B cell (primary cell): ENCODE results near the gene PMVK. TPM values are rescaled to one million over a fixed set of nuclear protein-coding genes. Genes with fewer than 3 reads are reported as not detected.

Experiments used
- ATAC-seq: fragments of 200-7000 bp; cut with Tn5 transposase; one replicate; pipeline ENCODE4 v1.10.0; 2021; ENCODE audit warnings: low read depth, mild to moderate bottlenecking, moderate number of reproducible peaks, moderate library complexity
- CTCF ChIA-PET: fragments of 350-600 bp; sonication (Branson Sonifier 250); formaldehyde crosslinking; loops from one replicate; lab custom pipeline; 2021; ENCODE audit warnings: antibody characterized with exemption, inconsistent platforms; lab: Charles Lee
- POLR2A ChIA-PET: fragments of 350-600 bp; sonication (Branson Sonifier 250); formaldehyde crosslinking; loops from one replicate; lab custom pipeline; 2021; ENCODE audit warnings: antibody characterized with exemption; lab: Charles Lee
- DNase-seq: peaks from one replicate; pipeline ENCODE4 v3.0.0; 2013
- H2AFZ ChIP-seq: 2 replicates; pipeline ENCODE4 v1.6.1; 2012; ENCODE audit warnings: mild to moderate bottlenecking, low read depth, low read length; ENCODE audit not compliant: insufficient read depth, poor library complexity, severe bottlenecking
- H3K27ac ChIP-seq, 2 donors: 1 replicate in 1 of 2; 2 replicates in 1 of 2; pipeline ENCODE4 v1.5.1; 2012 to 2013; ENCODE audit warnings: low read length in 2 of 2, mild to moderate bottlenecking in 2 of 2, moderate library complexity in 1 of 2
- H3K27me3 ChIP-seq, 4 experiments: fragments of 200-600 bp in 1 of 4; sonication (generic) in 1 of 4; replicated peaks in 1 of 4; 1 replicate in 2 of 4; 2 replicates in 2 of 4; pipeline versions ENCODE4 v1.6.1 to v1.7.0; 2013 to 2016; ENCODE audit warnings: low read length in 3 of 4, mild to moderate bottlenecking in 2 of 4, mixed read lengths in 1 of 4, moderate library complexity in 1 of 4; ENCODE audit not compliant: insufficient read depth in 4 of 4, control insufficient read depth in 3 of 4; ENCODE audit errors: control extremely low read depth in 1 of 4
- H3K36me3 ChIP-seq, 2 experiments: replicated peaks in 1 of 2; 1 replicate in 1 of 2; 2 replicates in 1 of 2; pipeline versions ENCODE4 v1.6.1 to v1.7.1; 2013; ENCODE audit warnings: low read length in 1 of 2; ENCODE audit not compliant: insufficient read depth in 2 of 2, control insufficient read depth in 1 of 2; ENCODE audit errors: control extremely low read depth in 1 of 2, extremely low read depth in 1 of 2
- H3K4me1 ChIP-seq, 2 donors: fragments of 200-600 bp in 1 of 2; sonication (generic) in 1 of 2; 1 replicate in 1 of 2; 2 replicates in 1 of 2; pipeline versions ENCODE4 v1.5.1 to v1.6.1; 2013 to 2017; ENCODE audit warnings: low read length in 2 of 2; ENCODE audit not compliant: control insufficient read depth in 2 of 2, insufficient read depth in 2 of 2
- H3K4me2 ChIP-seq: replicated peaks from 2 replicates; pipeline ENCODE3; 2012; ENCODE audit warnings: mild to moderate bottlenecking, low read depth, low read length; ENCODE audit not compliant: poor library complexity, severe bottlenecking
- H3K4me3 ChIP-seq, 5 experiments: fragments of 200-600 bp in 1 of 5; sonication (generic) in 1 of 5; 1 replicate in 3 of 5; 2 replicates in 2 of 5; pipeline versions ENCODE4 v1.5.1 to v1.7.0; 2011 to 2016; ENCODE audit warnings: low read length in 4 of 5, mild to moderate bottlenecking in 4 of 5, low read depth in 2 of 5, control low read depth in 1 of 5, moderate library complexity in 1 of 5; ENCODE audit not compliant: insufficient read depth in 1 of 5; ENCODE audit errors: control extremely low read depth in 1 of 5, extremely low read depth in 1 of 5
- H3K79me2 ChIP-seq: fragments of 200-600 bp; sonication (generic); one replicate; pipeline ENCODE4 v1.6.0; 2016; ENCODE audit warnings: low read length; ENCODE audit not compliant: control insufficient read depth, insufficient read depth
- H3K9ac ChIP-seq: fragments of 200-600 bp; sonication (generic); 2 replicates; pipeline ENCODE4 v1.6.1; 2017; ENCODE audit warnings: mild to moderate bottlenecking, low read length, moderate library complexity
- H3K9me3 ChIP-seq, 3 donors: one replicate each; pipeline versions ENCODE4 v1.6.1 to v1.7.1; 2013; ENCODE audit warnings: low read length in 2 of 3; ENCODE audit not compliant: control insufficient read depth in 2 of 3, insufficient read depth in 1 of 3; ENCODE audit errors: control extremely low read depth in 1 of 3
- H4K20me1 ChIP-seq: 2 replicates; pipeline ENCODE4 v1.6.0; 2012; ENCODE audit warnings: mild to moderate bottlenecking, low read length; ENCODE audit not compliant: insufficient read depth, control insufficient read depth, poor library complexity, severe bottlenecking
- H3K27ac Mint-ChIP-seq: one replicate; pipeline ENCODE4 v1.8.0; 2021; ENCODE audit warnings: mixed read lengths
- H3K27me3 Mint-ChIP-seq: one replicate; pipeline ENCODE4 v1.8.0; 2021; ENCODE audit warnings: mixed read lengths
- H3K4me1 Mint-ChIP-seq: one replicate; pipeline ENCODE4 v1.8.0; 2021; ENCODE audit warnings: mixed read lengths
- H3K4me3 Mint-ChIP-seq: one replicate; pipeline ENCODE4 v1.8.0; 2021; ENCODE audit warnings: mixed read lengths
- H3K9me3 Mint-ChIP-seq: one replicate; pipeline ENCODE4 v1.8.0; 2022; ENCODE audit warnings: mixed read lengths; ENCODE audit not compliant: insufficient read depth
- EZH2 ChIP-seq: IDR thresholded peaks from 2 replicates; pipeline ENCODE4 v1.6.1; 2012; ENCODE audit warnings: borderline replicate concordance, low read depth, mild to moderate bottlenecking, moderate library complexity, low read length; ENCODE audit not compliant: insufficient read depth, poor library complexity, severe bottlenecking
- WGBS: methylation state at CpG from one replicate; pipeline ENCODE4 v1.1.5; 2013; ENCODE audit warnings: missing lambda C conversion rate; ENCODE audit not compliant: insufficient coverage; 5-methylcytosine and 5-hydroxymethylcytosine counted together
- intact Hi-C: fragments of 100-400 bp; cut with micrococcal nuclease; formaldehyde crosslinking; loops from one replicate; pipeline ENCODE4 v1.10.0; 2022
- polyA plus RNA-seq: library from polyadenylated mRNA; depleted of rRNA; stranded (reverse); fragments of >200 nt; gene quantifications from 2 replicates; pipeline ENCODE4 v1.2.3, GENCODE V29; 2012
- total RNA-seq, 2 donors: library from RNA; stranded (reverse); fragments of 120-200 nt in 1 of 2; gene quantifications; 1 replicate in 1 of 2; 2 replicates in 1 of 2; pipeline versions ENCODE4 v1.2.3 to v1.2.4, GENCODE V29; 2013 to 2022
- TF ChIP-seq, protein P1 (sequence below): fragments of 200-600 bp; IDR thresholded peaks from one replicate; pipeline ENCODE4 v1.8.0; 2022; ENCODE audit warnings: antibody characterized with exemption, mild to moderate bottlenecking

Gene PMVK
- total and polyA plus RNA-seq, 2 donors (not counting 1 experiment from before 2014, with no cell fraction given) = 15.0 to 15.4 TPM

DNA sequence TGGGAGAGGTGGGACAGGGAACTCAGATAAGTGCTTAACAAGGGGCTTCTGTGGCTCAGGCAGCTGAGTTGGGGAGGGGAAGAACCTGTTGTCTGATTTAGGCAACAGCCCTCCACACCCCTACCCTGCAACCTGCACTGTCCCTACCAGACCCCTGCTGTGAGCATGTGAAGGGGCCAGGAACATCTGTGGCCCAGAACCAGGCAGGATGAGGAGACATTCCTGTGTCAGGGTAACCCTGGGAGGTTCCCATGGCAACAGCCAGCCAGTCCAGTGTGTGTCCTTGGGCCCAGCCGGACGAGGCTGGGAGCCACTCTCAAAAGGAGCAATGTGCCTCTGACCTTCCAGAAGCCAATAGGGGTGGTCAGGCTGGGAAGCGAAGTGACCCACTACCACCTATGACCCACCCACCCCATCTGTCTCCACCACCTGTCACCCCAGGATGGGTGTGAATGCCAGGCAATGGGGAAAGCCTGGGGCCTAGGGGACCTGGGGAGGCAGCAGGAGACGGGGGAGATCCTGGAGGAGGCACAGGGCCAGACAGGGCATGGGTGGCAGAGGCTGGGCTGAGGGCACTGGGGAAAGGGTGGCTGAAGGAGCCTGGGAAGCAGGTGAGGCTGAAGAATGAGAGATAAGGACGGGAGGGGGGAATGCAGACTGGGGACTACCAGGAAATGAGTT lies 5.0 kb upstream of the PMVK start:
- Mint-ChIP-seq H3K27me3 (no peaks in the 10 kb centered on the region), H3K9me3 (no peaks in the 10 kb centered on the region), H3K4me1 (peaks cover 77% of the 10 kb centered on the region), H3K27ac (peak overlapping the region; percentile 74), H3K4me3 (peak overlapping the region; percentile 45)
- WGBS = 52% methylated on average over 4 of the region's 5 CpGs
- no peaks in the 10 kb centered on the region for H3K9me3 ChIP-seq
- H4K20me1 ChIP-seq = peaks cover 19% of the 10 kb centered on the region
- H3K4me1 ChIP-seq = peaks cover 54 to 77% of the 10 kb centered on the region in 2 donors
- H3K36me3 ChIP-seq = peaks cover 0 to 21% of the 10 kb centered on the region in 2 experiments
- POLR2A ChIA-PET = no interaction called here
- H3K79me2 ChIP-seq = peaks cover 22% of the 10 kb centered on the region
- CTCF ChIA-PET = interaction anchor here (1.2 to 2.3 kb wide), 2 partner anchors 10 to 58 kb away, joined by 3 to 5 read pairs; no protein-coding TSS in a partner anchor
- peak; percentile 52 for DNase-seq
- H3K4me2 ChIP-seq = peak overlapping the region; percentile 82
- intact Hi-C loops = no loop called here
- no peak for TF ChIP-seq EZH2
- TF ChIP-seq, protein P1, sequence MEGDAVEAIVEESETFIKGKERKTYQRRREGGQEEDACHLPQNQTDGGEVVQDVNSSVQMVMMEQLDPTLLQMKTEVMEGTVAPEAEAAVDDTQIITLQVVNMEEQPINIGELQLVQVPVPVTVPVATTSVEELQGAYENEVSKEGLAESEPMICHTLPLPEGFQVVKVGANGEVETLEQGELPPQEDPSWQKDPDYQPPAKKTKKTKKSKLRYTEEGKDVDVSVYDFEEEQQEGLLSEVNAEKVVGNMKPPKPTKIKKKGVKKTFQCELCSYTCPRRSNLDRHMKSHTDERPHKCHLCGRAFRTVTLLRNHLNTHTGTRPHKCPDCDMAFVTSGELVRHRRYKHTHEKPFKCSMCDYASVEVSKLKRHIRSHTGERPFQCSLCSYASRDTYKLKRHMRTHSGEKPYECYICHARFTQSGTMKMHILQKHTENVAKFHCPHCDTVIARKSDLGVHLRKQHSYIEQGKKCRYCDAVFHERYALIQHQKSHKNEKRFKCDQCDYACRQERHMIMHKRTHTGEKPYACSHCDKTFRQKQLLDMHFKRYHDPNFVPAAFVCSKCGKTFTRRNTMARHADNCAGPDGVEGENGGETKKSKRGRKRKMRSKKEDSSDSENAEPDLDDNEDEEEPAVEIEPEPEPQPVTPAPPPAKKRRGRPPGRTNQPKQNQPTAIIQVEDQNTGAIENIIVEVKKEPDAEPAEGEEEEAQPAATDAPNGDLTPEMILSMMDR = no peak
- peak overlapping the region in 1 of 5 experiments; percentile 41 for H3K4me3 ChIP-seq
- peak overlapping the region in 1 of 2 donors; percentile 88 for H3K27ac ChIP-seq
- no peak for ATAC-seq
- no peak overlapping the region for H2AFZ ChIP-seq
- H3K27me3 ChIP-seq = no peaks in the 10 kb centered on the region
- H3K9ac ChIP-seq = peak overlapping the region; percentile 56

GRCh38 chr1:154940651-154941194 lies 4.2 kb upstream of the PMVK start:
- H3K4me1 ChIP-seq = peaks cover 59 to 83% of the 10 kb centered on the region in 2 donors
- H3K36me3 ChIP-seq = peaks cover 0 to 14% of the 10 kb centered on the region in 2 experiments
- peak overlapping the region; percentile 74 for H3K27ac Mint-ChIP-seq
- peaks cover 29% of the 10 kb centered on the region for H3K79me2 ChIP-seq
- peak overlapping the region; percentile 82 for H3K4me2 ChIP-seq
- no peaks in the 10 kb centered on the region for H3K27me3 ChIP-seq
- intact Hi-C loops = no loop called here
- WGBS = 47% methylated on average over 6 of the region's 8 CpGs
- TF ChIP-seq EZH2 = no peak
- TF ChIP-seq, protein P1 = no peak
- no peak overlapping the region for H2AFZ ChIP-seq
- H3K4me1 Mint-ChIP-seq = peaks cover 78% of the 10 kb centered on the region
- no peak overlapping the region for H3K9ac ChIP-seq
- ChIA-PET CTCF (interaction anchor here (0.7 to 2.3 kb wide), 3 partner anchors 11 to 151 kb away, joined by 3 to 5 read pairs (median 3); no protein-coding TSS in a partner anchor), POLR2A (interaction anchor here (0.5 to 1.6 kb wide), 3 partner anchors 12 to 883 kb away, joined by 3 to 7 read pairs (median 5); no protein-coding TSS in a partner anchor)
- H3K4me3 ChIP-seq = no peak overlapping the region
- H3K9me3 Mint-ChIP-seq = no peaks in the 10 kb centered on the region
- no peaks in the 10 kb centered on the region for H3K9me3 ChIP-seq
- no peak overlapping the region for H3K27ac ChIP-seq
- ATAC-seq = no peak
- H3K4me3 Mint-ChIP-seq = peak overlapping the region; percentile 45
- peak; percentile 36 for DNase-seq
- H4K20me1 ChIP-seq = peaks cover 19% of the 10 kb centered on the region
- H3K27me3 Mint-ChIP-seq = no peaks in the 10 kb centered on the region
